A375 (cell line): ENCODE results near the gene ETNK1. TPM values are rescaled to one million over a fixed set of nuclear protein-coding genes. Genes with fewer than 3 reads are reported as not detected.

Source experiments
- small RNA-seq: library from RNA; depleted of rRNA; stranded (forward); fragments of <200 nt; gene quantifications from one replicate; pipeline ENCODE3, GENCODE V24; 2014
- total RNA-seq: library from RNA; depleted of rRNA; stranded (reverse); fragments of >200 nt; shearing (Covaris generic); gene quantifications from 2 replicates; pipeline ENCODE4 v1.2.3, GENCODE V29; 2014; rRNA removed

Gene ETNK1, protein sequence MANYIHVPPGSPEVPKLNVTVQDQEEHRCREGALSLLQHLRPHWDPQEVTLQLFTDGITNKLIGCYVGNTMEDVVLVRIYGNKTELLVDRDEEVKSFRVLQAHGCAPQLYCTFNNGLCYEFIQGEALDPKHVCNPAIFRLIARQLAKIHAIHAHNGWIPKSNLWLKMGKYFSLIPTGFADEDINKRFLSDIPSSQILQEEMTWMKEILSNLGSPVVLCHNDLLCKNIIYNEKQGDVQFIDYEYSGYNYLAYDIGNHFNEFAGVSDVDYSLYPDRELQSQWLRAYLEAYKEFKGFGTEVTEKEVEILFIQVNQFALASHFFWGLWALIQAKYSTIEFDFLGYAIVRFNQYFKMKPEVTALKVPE
- total RNA-seq: 29.0 and 32.3 TPM in 2 replicates

DNA sequence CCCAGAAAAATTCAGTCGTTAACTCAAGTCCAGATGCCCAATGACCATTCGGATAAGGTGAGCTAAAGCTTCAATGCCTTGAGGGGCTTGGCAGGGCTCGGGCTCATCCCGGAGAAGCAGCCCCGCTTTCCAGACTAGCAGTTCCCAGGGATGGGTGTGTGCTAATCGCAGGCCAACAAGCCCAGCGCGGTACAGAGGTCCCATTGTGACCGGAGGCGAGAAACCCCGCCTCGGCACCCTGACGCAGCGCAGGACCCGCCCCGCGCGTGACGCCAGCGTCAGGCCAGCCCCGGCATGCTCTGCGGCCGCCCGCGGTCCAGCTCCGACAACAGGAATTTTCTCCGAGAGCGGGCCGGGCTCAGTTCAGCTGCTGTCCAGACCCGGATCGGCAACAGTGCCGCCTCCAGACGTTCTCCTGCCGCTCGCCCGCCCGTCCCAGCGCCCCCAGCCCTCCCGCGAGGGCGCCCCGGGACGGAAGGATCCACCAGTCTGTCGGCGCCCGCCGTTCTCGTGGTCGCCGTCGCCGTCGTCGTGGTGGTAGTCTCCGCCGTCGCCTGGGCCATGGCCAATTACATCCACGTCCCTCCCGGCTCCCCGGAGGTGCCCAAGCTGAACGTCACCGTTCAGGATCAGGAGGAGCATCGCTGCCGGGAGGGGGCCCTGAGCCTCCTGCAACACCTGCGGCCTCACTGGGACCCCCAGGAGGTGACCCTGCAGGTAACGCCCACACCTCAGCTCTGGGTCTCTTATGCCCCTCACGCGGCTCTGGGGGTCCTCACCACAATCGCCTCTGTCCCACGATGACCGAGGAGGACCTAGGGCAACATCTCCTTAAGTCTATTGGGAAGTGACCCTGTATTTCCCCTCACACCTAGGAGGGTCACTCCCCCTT lies at the start of gene ETNK1:
TSS of gene ETNK1 (plus strand) at position 302 of the 892 bp plus-strand sequence. CDS start at position 562, 260 bp downstream.

Small RNA genes within 50 kb of the gene (small RNA-seq; reads per million reads assigned to genes)
- gene RPS27P22: not detected

Other genes starting within 250 kb of the ETNK1 start
- 10.3 and 12.8 TPM in 2 replicates for gene C2CD5, start 80.6 kb upstream of the ETNK1 start, total RNA-seq